Anterior cingulate cortex (tissue), 58 donors: ENCODE results near the gene POU2F3.

Experiments
- DNase-seq, 58 donors: peaks; one replicate each; lab custom pipeline; 2025; lab: John Stamatoyannopoulos, UW

The POU2F3 gene

DNA sequence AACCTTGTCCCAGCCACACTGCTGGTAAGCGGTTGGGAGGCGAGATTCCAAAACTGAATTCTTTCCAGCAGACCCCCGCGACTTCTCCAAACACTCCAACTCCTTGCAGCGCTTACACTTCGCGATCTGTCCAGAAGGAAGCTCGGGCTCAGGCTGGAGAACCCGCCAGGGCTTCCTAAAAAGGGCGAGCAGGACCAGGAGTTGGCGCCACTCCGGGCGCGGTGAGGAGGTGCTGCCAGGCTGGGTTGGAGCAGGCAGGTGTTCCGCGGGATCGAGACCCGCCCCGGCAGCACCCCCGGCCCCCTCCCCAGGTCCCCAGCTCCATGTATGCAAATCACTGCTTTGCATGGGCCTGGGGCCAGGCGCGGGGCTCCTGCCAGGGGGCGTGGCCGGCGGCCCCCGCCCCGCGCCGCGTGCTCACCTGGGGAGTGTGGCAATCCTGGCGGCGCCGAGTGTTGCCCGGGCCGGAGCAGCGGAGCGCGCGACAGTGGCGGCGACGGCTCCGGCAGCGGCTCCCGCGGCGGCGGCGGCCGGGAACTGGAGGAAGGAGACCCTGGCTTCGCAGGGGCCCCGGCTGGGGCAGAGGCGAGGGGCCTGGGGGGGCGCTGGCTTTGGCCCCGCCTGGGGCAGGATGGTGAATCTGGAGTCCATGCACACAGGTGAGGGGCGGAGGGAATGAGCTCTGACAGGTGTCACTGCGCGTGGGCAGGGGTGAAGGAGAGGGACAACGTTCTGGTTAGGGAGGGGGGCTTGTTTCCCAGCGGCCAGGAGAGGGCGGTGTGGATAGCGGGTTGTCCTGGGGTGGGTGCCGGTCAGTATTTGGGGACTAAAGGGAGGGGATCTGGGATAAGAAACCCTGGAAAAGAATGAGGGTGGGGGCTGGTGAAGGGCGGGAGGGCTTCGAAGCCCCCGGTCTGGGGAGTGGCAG, at the start of gene POU2F3:
Gene POU2F3, plus strand, starts transcription at position 428 of the 928 bp plus-strand sequence. Its CDS starts 204 bp downstream, at position 632.
- no peak for DNase-seq

DNA sequence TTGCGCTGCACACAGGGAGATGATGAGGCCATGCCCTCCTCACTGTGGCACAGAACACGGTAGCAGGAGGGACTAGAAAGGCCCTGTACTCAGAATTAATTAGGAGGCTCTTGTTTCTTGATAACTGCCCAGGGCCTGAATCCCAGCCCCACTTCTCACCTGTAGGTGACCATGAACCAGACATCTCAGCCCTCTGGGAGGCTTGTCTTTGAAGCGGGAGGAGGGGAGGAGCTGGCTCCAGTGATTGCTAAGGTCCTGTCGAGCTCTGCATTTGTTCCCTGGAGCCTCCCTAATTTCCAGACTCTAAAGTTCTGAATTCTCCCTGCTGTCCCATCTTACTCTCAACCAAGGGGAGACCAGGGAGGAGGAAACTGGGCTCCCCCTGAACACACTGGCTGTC, 48.9 kb upstream of the POU2F3 start:
- no peak for DNase-seq

DNA sequence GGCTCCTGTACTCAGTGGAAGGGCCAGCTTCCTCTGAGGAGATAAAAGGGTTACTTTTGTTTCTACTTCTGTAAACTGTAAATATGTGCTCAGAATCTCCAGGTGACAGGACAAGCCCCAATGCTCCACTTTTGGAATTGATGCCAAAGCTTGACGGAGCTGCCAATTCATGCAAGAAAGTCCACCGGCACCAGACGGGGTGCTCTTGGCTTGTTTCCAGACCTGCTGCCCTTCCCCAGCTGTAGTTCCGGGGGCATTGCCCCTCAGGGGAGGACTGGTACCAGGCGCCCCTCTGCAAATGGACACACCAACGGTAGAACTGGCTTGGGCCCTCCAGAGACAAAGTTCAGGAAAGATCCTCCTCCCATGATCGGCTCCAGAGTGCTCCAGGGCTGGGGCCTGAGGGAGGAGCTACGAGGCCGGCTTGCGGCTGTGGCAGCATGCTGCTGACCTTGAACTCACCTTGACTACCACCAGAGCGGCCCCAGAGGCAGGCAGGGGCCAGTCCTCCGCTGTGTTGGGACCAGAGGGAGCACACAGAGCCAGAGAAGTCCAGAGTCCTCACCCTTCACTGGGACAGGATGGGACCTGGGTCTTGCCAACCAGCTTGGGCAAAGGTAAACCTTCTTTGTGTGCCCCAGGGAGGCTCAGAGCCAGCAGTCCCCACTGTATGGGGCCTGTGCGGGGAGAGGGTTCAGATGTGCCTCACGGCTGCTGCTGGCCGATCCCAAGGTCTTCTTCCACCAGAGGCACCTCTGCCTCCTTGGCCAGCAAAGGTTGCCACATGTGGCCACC, 46.9 kb upstream of the POU2F3 start:
- DNase-seq: no peak

DNA sequence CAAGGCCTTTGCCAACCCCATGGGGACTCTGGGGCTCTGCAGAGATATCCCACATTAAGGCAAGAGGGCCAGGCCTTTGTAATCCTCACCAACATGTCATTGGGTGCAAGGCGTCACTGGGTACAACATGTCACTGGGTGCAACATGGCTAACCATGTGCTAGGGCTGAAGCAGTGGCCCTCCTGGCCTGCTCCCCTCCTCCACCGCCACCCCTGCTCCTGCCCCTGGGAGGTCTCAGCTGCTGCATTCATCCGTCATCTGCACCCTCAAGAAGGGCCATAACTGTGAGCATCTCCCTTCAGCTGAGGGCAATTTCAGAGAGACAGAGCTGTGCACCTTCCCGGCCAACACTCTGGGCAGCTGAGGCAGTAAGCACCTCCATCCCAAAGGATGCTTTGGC, 45.8 kb upstream of the POU2F3 start:
- no peak for DNase-seq

DNA sequence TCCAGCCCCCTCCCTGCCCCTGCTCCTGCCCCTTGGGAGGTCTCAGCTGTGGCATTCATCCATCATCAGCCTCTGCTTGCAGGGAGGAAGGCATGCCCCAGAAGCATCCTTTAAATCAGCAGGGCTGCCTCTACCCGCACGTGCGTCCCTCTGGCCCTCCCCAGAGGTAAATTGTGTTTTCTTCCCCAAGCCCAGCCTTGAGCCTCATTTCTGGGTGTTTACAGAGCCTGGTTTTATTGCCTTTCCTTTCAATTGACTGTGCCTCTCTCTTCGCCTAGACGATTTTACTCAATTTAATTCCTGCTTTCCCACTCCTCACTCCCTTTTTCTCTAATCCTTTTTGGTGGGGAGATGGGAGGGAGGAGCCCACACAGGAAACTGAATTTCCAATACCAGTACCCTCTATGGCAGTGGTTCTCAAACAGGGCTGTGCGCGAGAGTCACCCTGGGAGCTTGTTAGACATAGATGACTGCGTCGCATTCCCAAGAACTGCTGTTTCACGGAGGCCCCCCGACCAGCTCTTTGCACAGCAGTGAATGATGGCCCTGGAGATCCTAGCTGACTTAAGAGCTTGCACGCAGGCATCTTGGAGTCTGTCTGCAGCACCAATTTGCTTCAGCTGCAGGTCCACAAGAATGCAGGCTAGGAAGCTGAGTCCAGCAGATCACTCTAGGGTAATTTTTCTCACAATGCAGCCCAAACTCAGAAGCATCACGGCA, 44.2 kb upstream of the POU2F3 start:
- DNase-seq: no peak

DNA sequence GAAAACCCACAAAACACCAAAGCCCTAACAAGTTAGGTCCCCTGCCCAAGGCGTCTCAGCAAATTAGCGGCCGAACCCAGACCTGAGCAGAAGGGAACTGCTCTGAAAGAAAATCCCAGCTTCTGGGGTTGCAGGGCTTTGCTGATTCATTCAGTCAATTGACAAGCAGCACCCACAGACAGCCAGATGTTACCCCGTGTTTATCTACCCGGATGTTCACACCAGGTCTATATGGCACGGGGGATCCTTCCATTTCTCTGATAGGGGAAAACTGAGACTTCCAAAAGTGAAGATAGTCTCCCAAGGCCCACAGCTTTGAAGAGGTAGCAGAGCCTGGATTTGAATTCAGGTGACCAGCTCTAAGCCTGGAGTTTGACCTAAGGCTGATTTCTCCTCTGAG, 43.1 kb upstream of the POU2F3 start:
- DNase-seq: no peak

DNA sequence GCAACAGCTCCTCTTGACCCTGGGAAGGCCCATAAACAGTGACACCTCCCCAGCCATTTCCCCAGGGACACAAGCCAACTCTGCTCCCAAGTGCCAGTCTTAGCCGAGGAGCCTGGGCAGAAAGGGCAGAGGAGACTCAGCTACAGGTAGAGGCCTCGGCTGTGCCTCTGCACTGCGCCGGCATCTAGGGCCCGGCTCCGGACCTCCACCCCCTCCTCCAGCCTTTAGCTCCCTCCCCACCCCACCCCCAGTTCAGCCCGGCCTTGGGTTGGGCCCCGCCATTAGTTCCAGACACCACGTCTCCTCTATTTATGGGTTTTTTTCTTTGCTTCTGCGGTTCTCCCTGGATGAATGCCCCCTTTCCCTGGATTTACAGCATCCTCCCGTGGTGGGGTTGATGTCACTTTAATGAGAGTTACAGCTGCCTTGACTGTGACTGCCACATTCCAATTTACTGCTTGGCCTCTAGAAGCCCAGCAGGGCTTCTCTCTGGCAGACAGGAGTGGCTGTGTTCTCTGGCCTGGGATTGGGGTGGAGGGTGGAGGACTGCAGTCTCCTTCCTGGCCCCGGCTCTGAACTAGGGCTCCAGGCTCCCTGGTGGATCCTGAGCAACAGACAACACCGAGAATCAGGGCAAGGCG, 42.6 kb upstream of the POU2F3 start:
- DNase-seq: peak in 8 of 58 donors; percentile 17 to 69 (median 56)

DNA sequence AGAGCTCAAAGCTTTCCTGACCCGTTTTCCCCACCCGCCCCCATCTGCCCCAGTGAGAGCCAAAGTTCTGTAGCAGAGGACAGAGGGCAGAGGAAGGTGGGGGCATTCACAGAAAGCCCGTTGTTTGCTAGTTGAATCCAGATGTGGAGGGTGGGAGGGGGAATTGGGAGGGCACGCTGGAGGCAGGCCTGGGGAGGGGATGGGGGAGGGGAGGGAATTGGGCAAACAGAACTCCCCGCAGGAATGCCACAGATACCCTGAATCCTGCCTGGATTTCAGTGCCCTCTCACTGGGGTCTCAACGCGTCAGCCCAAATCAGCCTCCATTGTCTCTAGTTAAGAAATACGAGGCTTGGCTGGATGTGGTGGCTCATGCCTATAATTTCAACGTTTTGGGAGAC, 42.0 kb upstream of the POU2F3 start:
- DNase-seq: peak in 12 of 58 donors; percentile 24 to 69 (median 35)

DNA sequence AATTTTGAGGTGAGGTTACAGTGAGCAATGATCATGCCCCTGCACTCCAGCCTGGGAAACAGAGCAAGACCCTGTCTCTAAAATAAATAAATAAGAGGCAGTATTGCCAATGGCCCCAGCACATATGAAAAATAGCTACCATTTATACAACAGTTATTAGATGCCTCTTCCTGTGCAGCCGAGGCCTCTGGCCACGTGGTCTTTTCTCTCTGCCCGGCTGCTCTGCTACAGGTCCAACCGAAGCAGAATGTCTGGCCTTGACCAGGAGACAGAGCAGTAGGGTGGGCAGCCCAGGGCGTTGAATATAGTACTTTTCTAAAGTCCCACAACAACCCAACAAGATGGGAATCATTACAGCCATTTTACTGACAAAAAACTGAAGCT, 41.5 kb upstream of the POU2F3 start:
- no peak for DNase-seq

DNA sequence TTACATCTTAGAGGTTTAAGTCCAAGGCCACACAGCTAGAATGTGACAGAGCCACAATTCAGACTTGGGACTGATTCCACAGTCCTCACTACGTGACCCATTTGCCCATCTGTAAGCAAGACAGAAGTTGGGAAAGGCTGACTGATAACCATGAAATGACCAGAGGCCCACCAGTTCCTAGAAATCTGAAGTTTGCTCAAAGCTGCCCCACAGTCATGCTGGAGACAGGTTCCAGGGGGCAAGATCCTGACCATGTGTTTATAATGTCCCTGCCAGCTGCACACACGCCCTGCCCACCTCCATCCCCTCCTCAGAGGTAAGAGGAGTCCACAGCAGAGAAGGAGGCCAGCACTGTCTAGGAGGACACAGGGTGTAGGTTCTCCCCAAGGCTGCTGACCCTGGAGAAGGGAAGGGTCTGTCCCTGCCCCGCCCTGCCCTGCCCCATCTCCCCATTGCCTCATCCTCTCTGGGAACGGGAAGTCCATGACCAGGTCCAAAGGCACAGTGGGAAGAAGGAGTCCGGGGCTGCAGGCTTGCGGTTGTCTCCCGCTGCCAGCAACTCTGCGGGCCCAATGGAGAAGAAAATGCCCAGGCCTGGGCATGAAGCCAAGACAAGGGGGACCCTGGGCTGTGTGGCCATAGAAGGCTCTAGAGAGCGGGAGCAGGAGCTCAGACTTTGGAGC, 41.0 kb upstream of the POU2F3 start:
- DNase-seq: peak in 1 of 58 donors; percentile 24

DNA sequence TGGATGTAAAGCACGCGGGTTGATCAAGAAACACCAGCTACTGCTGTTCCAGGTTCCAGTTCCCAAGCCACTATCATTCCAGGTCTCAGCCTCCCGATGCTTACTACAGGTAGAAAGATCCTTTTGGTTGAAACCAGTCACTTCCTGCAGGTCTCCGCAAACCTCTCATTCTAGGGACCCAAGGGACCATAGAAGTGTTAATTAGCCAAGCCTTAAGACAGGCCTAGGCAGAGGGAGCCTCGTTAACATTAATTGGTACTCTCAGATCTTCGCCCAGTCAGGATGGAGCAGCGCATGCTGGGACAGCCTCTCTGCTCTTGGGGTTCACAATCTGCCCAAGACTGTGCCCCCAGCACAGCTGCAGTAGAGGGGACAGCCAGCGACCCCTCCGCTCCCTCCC, 40.3 kb upstream of the POU2F3 start:
- DNase-seq: no peak

DNA sequence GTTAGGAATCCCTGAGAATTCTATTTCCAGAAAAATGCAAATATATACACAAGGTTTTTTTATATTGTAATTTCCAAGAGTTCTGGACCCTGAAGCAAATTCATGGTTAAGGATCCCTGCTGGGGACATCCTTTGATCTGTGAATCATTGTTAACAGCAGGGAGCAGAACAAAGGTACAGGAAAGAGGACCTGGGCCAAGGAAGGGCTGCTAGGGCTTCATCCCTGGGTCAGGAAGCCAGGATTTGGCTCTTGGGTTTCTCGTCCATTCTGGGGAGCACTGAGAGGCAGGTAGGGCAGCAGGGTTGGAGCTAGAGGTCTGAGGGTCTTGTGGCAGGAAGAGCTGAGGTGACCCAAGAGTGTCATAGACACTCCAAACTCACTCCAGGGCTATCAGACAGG, 39.3 kb upstream of the POU2F3 start:
- DNase-seq: no peak

DNA sequence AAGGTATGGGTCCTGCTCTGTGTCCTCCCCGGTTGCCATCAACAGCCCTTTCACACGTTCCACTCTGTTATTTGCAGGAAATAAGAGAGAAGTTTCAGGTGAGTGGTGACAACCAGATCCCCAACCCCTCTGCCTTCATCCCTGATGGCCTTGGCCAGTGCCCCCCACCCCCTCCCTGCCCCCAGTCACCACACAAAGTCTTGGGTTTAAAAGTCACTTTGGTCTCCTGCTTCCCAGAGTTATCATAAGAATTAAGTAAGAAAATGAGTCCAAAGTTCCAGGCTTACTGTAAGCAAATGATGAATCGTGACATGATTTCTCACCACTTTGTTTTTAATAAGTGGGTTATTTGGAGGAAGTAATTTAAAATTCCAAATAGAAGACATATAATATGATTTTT, 38.3 kb upstream of the POU2F3 start:
- DNase-seq: no peak

DNA sequence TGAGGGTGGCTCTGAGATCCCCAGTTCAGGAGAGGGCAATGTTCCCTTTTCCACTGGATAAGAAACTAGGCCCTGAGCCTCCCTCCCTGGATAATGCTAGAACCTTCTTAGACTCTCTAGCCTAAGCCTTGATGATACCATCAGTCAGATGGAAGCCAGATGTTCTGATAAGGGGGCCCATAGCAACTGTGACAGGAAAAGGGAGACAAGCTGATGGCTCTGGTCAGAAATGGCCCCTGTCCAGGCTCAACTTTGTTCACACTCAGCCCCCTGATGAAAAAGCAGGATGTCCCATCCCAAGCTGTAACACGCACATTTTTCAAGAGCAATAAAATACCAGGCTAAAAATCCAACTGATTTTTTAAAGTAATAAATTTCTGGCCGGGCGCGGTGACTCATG, 36.3 kb upstream of the POU2F3 start:
- DNase-seq: no peak

DNA sequence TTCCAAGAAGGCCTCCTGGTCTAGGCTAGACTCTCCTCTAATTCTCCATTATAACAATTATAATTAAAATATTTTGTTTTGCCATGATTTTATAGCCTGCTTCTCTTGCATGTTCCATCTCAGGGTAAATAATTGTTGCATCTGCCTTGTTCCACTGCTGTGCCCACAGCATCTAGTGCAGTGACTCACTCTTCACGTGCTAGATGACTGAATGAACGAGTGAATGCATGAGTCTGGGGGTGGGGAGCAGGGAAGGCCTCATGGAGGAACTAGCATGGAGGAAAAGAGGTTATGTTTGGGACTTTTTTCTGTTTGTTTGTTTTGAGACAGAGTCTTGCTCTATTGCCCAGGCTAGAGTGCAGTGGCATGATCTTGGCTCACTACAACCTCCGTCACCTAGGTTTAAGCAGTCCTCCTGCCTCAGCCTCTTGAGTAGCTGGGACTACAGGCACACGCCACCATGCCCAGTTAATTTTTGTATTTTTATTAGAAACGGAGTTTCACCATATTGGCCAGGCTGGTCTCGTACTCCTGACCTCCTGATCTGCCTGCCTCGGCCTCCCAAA, 34.3 kb upstream of the POU2F3 start:
- no peak for DNase-seq

DNA sequence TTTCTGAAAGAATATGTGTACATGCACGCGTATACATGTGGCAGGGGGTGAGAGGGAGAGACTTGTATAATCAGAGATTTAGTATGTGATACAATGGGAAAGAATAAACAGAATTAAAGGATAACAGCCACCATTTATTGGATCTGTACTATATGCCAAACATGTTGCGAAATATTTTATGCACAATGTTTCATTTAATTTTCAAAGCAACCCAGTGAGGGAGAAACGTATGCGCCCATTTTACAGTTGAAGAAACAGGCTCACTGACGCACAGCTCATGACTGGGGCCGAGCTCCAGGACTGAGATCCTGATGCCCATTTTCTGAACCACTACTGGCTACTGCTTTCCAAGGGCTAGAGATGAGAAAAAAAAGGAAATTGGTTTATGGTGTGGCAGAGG, 32.4 kb upstream of the POU2F3 start:
- DNase-seq: no peak

DNA sequence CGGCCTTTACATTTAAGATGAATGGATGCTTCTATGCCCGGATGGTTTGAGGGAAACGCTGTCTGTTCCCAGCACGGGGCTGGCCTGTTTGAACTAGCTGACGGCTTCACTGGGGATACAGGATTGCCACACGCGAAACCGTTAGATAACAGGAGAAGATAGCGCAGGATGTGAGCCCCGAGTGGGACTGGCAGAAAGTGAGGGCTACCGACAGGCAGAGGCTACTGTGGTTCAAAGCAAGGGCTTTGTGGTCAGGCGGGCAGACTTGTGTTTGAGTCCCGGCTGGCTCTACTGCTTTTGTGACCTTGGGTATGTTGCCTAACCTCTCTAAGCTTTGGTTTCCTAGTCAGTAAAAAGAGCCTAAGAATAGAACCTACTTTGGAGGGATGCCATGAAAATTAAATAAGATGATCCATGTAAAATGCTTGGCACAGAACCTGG, 31.9 kb upstream of the POU2F3 start:
- DNase-seq: peak in 1 of 58 donors; percentile 11

DNA sequence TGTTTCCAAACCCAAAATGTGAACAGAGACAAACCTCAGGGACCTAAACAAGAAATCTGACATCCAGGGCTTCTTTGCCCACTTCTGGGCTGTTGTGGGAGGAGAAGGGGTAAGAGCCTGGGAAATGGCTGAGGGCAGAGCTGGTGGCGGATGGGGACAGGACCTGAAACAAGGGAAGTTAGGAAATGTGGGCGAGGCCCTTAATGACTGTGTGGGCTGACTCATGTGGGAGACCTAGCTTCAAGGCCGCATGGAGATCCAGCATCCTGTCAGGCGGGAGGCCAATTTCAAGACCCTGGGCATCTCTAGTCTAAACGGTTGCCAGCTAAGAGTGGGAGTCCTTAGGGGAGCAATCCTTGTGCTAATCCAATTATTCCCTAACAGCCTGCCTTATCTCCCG, 31.2 kb upstream of the POU2F3 start:
- DNase-seq: no peak
